Spleen (tissue), 7 donors: Measurements from ENCODE around the gene POU4F2.

Source experiments
- POLR2A ChIP-seq, 3 donors: fragments of 450-650 bp; IDR thresholded peaks; one replicate each; pipeline ENCODE4 v1.5.1; 2017; ENCODE audit warnings: antibody characterized with exemption in 3 of 3, mild to moderate bottlenecking in 1 of 3
- POLR2AphosphoS5 ChIP-seq, 3 donors: sonication (generic); formaldehyde crosslinking; IDR thresholded peaks; one replicate each; pipeline ENCODE4 v1.5.1; 2017; ENCODE audit warnings: antibody characterized with exemption in 3 of 3
- TF ChIP-seq, protein P1 (sequence below), 11 experiments: fragments of 200-600 bp in 7 of 11; fragments of 450-650 bp in 4 of 11; sonication (generic) in 4 of 11; IDR thresholded peaks in 8 of 11; conservative IDR thresholded peaks in 3 of 11; 1 replicate in 7 of 11; 2 replicates in 4 of 11; pipeline versions ENCODE4 v1.4.0 to v1.8.0; 2016 to 2021; ENCODE audit warnings: antibody characterized with exemption in 11 of 11, inconsistent platforms in 4 of 11, mild to moderate bottlenecking in 1 of 11
- donor health status: DM: no; HTN: no; CAD: no; lungs with moderate emphysema.
- donor health status: DM: no; HTN: no; CAD: no.
- donor health status: DM: no; HTN: no; CAD: no.

DNA sequence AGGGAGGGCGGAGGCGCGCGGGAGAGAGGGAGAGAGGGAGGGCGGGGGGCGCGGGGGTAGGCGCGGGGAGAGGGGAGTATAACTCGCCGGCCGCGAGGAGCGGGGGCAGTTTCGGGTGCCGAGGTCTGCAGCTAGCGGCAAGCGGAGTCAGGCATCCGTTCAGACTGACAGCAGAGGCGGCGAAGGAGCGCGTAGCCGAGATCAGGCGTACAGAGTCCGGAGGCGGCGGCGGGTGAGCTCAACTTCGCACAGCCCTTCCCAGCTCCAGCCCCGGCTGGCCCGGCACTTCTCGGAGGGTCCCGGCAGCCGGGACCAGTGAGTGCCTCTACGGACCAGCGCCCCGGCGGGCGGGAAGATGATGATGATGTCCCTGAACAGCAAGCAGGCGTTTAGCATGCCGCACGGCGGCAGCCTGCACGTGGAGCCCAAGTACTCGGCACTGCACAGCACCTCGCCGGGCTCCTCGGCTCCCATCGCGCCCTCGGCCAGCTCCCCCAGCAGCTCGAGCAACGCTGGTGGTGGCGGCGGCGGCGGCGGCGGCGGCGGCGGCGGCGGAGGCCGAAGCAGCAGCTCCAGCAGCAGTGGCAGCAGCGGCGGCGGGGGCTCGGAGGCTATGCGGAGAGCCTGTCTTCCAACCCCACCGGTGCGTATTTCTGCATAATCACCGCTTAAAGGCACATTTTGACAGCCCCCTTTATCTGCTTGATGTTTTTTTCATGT, at the start of gene POU4F2:
- TF ChIP-seq POLR2AphosphoS5 (IDR thresholded peaks at IDR 0.05) (no peak), POLR2A (IDR thresholded peaks at IDR 0.05) (no peak)
- TF ChIP-seq, protein P1, sequence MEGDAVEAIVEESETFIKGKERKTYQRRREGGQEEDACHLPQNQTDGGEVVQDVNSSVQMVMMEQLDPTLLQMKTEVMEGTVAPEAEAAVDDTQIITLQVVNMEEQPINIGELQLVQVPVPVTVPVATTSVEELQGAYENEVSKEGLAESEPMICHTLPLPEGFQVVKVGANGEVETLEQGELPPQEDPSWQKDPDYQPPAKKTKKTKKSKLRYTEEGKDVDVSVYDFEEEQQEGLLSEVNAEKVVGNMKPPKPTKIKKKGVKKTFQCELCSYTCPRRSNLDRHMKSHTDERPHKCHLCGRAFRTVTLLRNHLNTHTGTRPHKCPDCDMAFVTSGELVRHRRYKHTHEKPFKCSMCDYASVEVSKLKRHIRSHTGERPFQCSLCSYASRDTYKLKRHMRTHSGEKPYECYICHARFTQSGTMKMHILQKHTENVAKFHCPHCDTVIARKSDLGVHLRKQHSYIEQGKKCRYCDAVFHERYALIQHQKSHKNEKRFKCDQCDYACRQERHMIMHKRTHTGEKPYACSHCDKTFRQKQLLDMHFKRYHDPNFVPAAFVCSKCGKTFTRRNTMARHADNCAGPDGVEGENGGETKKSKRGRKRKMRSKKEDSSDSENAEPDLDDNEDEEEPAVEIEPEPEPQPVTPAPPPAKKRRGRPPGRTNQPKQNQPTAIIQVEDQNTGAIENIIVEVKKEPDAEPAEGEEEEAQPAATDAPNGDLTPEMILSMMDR (IDR thresholded peaks at IDR 0.05 in 8 of 11, conservative IDR thresholded peaks at IDR 0.05 in 3 of 11) = no peak
